ENCODE results near the gene OR2T2.
"Not testable (repeated sequence)": the region's sequence is repeated elsewhere in the genome, so short reads cannot be mapped to it uniquely, and the experiment has no call there.

OR2T2 gene

DNA sequence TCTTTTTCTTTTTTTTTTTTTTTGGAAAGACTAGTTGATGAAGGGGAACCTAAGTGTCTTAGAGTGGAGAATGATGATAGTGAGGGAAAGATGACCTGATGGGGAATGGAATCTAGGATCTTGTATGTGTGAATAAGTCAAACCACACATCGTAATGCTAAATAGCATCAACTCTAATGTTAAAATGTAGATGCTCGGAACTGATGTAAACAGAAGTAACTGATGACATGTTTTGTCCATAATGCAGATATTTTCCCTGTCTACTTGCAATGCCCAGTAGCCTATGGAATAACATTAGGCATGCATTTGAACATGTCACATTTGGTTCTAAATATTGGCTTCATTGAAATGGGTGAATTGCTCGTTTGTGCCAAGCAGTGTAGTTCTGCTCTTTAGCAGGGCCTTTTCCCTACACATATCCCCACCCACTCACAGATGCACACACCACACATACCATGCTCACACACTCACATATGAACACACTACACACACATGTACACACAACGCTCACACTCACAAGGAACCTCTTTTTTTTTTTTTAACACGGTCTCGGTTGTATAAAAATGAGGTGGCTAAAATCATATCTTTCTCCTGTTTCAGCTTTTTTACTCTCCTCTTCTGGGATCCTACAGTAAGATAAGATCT lies 4.5 kb downstream of the OR2T2 start:
- DNase-seq (ENCODE audit: low read depth in 2 of 2, low spot score in 1 of 2), result not testable (repeated sequence)

GRCh38 chr1:248450466-248451145 lies 5.2 kb downstream of the OR2T2 start:
- not testable (repeated sequence) for DNase-seq (ENCODE audit: low read depth in 2 of 2, low spot score in 1 of 2)

DNA sequence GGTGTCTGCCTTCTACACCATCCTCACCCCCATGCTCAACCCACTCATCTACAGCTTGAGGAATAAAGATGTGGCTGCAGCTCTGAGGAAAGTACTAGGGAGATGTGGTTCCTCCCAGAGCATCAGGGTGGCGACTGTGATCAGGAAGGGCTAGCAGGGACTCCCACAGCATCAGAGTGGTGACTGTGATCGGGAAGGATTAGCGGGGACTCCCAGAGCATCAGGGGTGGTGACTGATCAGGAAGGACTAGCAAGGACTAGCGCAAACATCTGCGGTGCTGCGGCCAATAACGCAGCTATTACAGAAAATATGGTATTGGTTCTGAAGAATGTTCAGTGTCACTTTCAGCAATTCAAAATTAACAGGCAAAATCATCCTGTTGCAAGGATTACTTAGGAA lies 8.2 kb downstream of the OR2T2 start:
- DNase-seq (ENCODE audit: low read depth in 2 of 2, low spot score in 1 of 2), result not testable (repeated sequence)

GRCh38 chr1:248455045-248455444 lies 9.6 kb downstream of the OR2T2 start:
- not testable (repeated sequence) for DNase-seq (ENCODE audit: low read depth in 2 of 2, low spot score in 1 of 2)

GRCh38 chr1:248456635-248457034 lies 11.2 kb downstream of the OR2T2 start:
- not testable (repeated sequence) for DNase-seq (ENCODE audit: low read depth in 2 of 2, low spot score in 1 of 2)

DNA sequence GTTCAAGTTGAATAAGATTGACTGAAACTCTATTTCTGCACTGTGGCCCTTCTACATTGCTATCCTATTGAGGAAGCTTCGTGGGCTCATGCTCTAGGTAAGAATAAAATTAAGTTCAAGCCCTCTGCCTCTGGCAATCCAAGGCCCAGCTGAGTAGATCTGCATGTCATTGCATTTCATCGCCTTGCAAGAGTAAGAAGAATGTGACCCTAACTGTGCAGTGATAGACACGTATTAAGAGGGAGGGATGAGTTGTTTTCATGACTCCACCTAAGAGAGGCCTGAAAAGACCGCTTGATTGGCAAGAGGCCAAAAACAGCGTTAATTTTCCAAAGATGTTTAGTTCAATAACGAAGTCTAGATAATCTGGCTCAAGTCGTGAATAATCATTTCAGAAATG lies 13.7 kb downstream of the OR2T2 start:
- not testable (repeated sequence) for DNase-seq (ENCODE audit: low read depth in 2 of 2, low spot score in 1 of 2)

GRCh38 chr1:248471154-248471553 lies 25.7 kb downstream of the OR2T2 start:
- DNase-seq (ENCODE audit: low read depth in 2 of 2, low spot score in 1 of 2), result no peak

DNA sequence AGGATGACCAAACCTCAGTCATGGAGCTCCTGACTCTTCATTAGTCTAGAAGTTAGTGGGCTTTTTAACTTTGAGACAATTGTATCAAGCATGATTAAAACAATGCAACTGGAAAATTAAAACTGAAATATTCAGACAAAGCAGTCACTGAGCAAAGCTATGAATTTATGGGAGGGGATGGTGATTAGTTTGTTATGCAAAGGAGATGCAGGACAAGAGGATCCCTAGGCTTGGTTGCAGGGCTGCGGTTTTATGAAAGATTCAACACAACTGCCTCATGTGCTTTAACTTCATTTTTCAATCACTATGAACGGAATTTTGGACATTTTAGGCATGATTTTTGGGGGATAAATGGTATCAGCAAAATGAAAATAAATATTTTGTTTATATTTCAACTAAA lies 26.7 kb downstream of the OR2T2 start:
- not testable (repeated sequence) for DNase-seq (ENCODE audit: low read depth in 2 of 2, low spot score in 1 of 2)

DNA sequence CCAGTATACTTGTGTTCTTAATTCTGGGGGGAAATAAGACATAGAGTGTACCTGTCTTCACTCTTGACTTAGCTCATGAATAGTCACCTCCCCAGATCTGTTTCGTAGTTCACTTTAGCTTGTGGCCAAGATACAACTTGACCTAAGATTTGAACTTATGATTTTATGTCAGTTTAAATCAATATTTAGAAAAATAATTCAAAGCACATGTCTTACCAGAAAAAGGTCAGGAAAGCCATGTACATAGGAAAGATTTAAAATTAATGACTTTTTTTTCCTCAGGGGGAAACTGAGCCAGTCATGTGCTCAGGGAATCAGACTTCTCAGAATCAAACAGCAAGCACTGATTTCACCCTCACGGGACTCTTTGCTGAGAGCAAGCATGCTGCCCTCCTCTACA lies 27.6 kb downstream of the OR2T2 start, which contains the start of gene OR2T3:
Gene OR2T3 (plus strand): TSS at position 301 of the 400 bp plus-strand sequence. CDS start 0 bp downstream, at position 301.
- DNase-seq (ENCODE audit: low read depth in 2 of 2, low spot score in 1 of 2), result not testable (repeated sequence)

GRCh38 chr1:248475660-248476059 lies 30.2 kb downstream of the OR2T2 start:
- not testable (repeated sequence) for DNase-seq (ENCODE audit: low read depth in 2 of 2, low spot score in 1 of 2)

GRCh38 chr1:248481686-248482579 lies 36.5 kb downstream of the OR2T2 start:
- not testable (repeated sequence) for DNase-seq (ENCODE audit: low read depth in 2 of 2, low spot score in 1 of 2)

DNA sequence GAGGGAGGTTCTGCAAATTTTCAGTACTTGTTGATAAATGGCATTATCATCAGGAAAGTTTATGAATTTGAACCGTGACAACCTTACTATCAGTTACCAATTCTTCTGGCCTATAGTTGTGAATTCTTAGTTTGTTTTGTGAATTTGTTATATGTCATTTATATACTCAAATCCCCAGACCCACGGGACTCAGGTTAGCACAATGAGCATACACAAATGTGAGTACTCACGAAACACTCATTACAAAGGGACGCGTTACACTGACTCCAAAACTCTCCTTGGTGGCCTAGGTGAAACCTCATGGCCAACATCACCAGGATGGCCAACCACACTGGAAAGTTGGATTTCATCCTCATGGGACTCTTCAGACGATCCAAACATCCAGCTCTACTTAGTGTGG lies 42.9 kb downstream of the OR2T2 start, which contains the start of gene OR2T5:
Gene OR2T5 (plus strand): TSS at position 301 of the 400 bp plus-strand sequence. CDS start 0 bp downstream, at position 301.
- DNase-seq (ENCODE audit: low read depth in 2 of 2, low spot score in 1 of 2), result not testable (repeated sequence)

DNA sequence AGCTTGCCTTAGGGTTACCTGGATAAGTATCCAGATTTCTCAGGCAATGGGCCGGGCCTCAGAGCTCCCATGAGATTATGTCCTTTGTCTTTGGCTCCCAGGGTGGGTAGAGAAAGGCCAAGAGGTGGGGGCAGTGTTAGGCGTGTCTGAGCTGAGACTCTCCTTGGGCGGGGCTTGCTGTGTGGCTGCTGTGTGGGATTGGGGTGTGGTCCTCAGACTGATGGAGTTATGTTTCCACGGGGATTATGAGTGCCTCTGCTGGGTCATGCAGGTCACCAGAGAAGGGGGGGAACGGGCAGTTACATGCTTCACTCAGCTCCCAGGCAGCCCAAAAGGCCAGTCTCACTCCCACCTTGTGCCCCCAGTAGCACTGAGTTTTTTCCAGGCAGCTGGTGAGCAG lies 51.2 kb downstream of the OR2T2 start:
- DNase-seq (ENCODE audit: low read depth in 2 of 2, low spot score in 1 of 2), result not testable (repeated sequence)

DNA sequence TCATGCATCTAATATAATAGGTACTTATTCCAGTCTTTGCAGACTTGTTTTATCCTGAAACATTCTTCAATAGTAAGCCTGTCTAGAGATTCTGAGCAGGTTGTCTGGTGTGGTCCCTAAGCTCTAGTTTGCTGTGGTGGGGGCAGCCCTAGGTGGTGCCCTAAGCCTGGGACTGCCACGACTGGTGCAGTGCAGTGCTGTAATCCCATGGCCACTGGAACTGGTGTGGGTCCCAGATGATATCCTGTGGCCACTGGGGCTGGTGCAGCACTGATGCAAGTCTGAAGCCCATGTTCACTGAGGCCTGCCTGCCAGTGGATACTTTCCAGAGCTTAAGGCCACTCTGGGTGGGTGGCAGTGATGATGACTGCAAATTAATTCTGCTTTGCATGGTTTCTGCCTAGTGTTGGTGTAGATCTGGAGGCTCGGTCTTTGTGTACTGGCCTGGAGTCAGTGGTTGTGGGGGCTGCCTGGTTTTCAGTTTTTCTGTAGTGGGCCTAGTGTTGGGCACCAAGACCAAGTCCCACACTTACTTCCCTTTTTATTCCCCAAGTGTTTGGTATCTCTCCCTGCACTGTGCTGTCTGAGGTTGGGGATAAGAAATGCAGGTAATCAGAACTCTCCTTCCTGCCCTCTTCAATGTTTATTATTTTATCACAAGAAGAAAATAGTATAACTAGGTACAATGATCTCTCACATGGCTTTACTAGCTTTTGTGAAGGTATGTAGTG lies 55.0 kb downstream of the OR2T2 start:
- DNase-seq (ENCODE audit: low read depth in 2 of 2, low spot score in 1 of 2), result not testable (repeated sequence)

Data from stimulated activated CD8-positive, alpha-beta memory T cell treated with anti-CD3 and anti-CD28 coated beads, Interleukin-4, amount 100 ng/mL, for 4 hours (primary cell).